Suprapubic skin (tissue), 4 donors: Measurements from ENCODE around the gene UTY. TPM values are rescaled to one million over a fixed set of nuclear protein-coding genes. Genes with fewer than 3 reads are reported as not detected.

Experiments
- DNase-seq, 2 donors: peaks; one replicate each; pipeline ENCODE4 v3.0.0-alpha.2; 2019; ENCODE audit warnings: low spot score in 2 of 2
- H3K27ac ChIP-seq: fragments of 200-600 bp; sonication (generic); one replicate; pipeline ENCODE4 v1.5.1; 2019
- H3K27me3 ChIP-seq: fragments of 200-600 bp; sonication (generic); one replicate; pipeline ENCODE4 v1.5.1; 2019
- H3K36me3 ChIP-seq: fragments of 200-600 bp; sonication (generic); one replicate; pipeline ENCODE4 v1.5.1; 2019
- H3K4me1 ChIP-seq: fragments of 200-600 bp; sonication (generic); one replicate; pipeline ENCODE4 v1.5.1; 2019
- H3K4me3 ChIP-seq: fragments of 200-600 bp; sonication (generic); one replicate; pipeline ENCODE4 v1.5.1; 2019; ENCODE audit warnings: mild to moderate bottlenecking
- H3K9me3 ChIP-seq: fragments of 200-600 bp; sonication (generic); one replicate; pipeline ENCODE4 v1.5.1; 2019
- CTCF ChIP-seq, 2 donors: fragments of 200-600 bp in 1 of 2; fragments of 450-650 bp in 1 of 2; sonication (generic) in 1 of 2; IDR thresholded peaks; one replicate each; pipeline ENCODE4 v1.5.1; 2016 to 2019; ENCODE audit warnings: antibody characterized with exemption in 2 of 2, mild to moderate bottlenecking in 1 of 2, moderate library complexity in 1 of 2
- EP300 ChIP-seq: sonication (generic); formaldehyde crosslinking; IDR thresholded peaks from one replicate; pipeline ENCODE4 v1.6.1; 2017; ENCODE audit warnings: antibody characterized with exemption
- POLR2A ChIP-seq, 2 donors: fragments of 450-650 bp; IDR thresholded peaks; one replicate each; pipeline ENCODE4 v1.6.1; 2017; ENCODE audit warnings: antibody characterized with exemption in 2 of 2, mild to moderate bottlenecking in 2 of 2, moderate library complexity in 2 of 2
- POLR2AphosphoS5 ChIP-seq, 3 donors: sonication (generic); formaldehyde crosslinking; IDR thresholded peaks; one replicate each; pipeline ENCODE4 v1.6.1; 2017; ENCODE audit warnings: antibody characterized with exemption in 3 of 3
- WGBS: methylation state at CpG from one replicate; pipeline ENCODE4 v1.1.5; 2018; 5-methylcytosine and 5-hydroxymethylcytosine counted together
- total RNA-seq, 4 donors: library from RNA; depleted of rRNA; stranded (reverse); fragments of >200 nt; gene quantifications; one replicate each; pipeline ENCODE4 v1.1.0, GENCODE V29; 2016

The UTY gene
- total RNA-seq, 4 donors from 2014 or later, result 0.11 to 40.0 (median 17.5) TPM

- Histone ChIP-seq H3K9me3 (no peaks in the 10 kb centered on the region), H3K4me3 (no peak overlapping the region), H3K36me3 (no peaks in the 10 kb centered on the region), H3K4me1 (no peaks in the 10 kb centered on the region), H3K27me3 (no peaks in the 10 kb centered on the region), H3K27ac (no peak overlapping the region)
- no peak for TF ChIP-seq POLR2AphosphoS5 (IDR thresholded peaks at IDR 0.05)
- TF ChIP-seq EP300, result no peak
- no peak for TF ChIP-seq POLR2A (IDR thresholded peaks at IDR 0.05)
- no peak for TF ChIP-seq CTCF (IDR thresholded peaks at IDR 0.05)
- no CpG with 5 or more reads among the region's 1 CpG for WGBS
- DNase-seq, result no peak
Measured at GRCh38 chrY:13312966-13313365, 166.9 kb downstream of the UTY start.

GRCh38 chrY:13307959-13308358 lies 171.9 kb downstream of the UTY start:
- no peaks in the 10 kb centered on the region for H3K9me3 ChIP-seq
- H3K36me3 ChIP-seq, result peaks cover 4% of the 10 kb centered on the region
- whole genome bisulfite sequencing, result no CpG with 5 or more reads among the region's 2 CpGs
- no peaks in the 10 kb centered on the region for H3K27me3 ChIP-seq
- TF ChIP-seq POLR2AphosphoS5 (IDR thresholded peaks at IDR 0.05) (no peak), CTCF (IDR thresholded peaks at IDR 0.05) (no peak), EP300 (no peak), POLR2A (IDR thresholded peaks at IDR 0.05) (no peak)
- DNase-seq, result no peak
- H3K27ac ChIP-seq, result no peak overlapping the region
- H3K4me3 ChIP-seq, result no peak overlapping the region
- H3K4me1 ChIP-seq, result no peaks in the 10 kb centered on the region

- WGBS, result no CpG with 5 or more reads among the region's 4 CpGs
- H3K36me3 ChIP-seq, result peaks cover 19% of the 10 kb centered on the region
Measured at GRCh38 chrY:13300795-13301194, 179.0 kb downstream of the UTY start.

GRCh38 chrY:13299411-13299810 lies 180.4 kb downstream of the UTY start:
- Histone ChIP-seq H3K4me1 (no peaks in the 10 kb centered on the region), H3K36me3 (peaks cover 22% of the 10 kb centered on the region), H3K4me3 (no peak overlapping the region), H3K27me3 (no peaks in the 10 kb centered on the region), H3K9me3 (no peaks in the 10 kb centered on the region), H3K27ac (no peak overlapping the region)
- DNase-seq, result no peak
- WGBS, result no CpG with 5 or more reads among the region's 3 CpGs
- TF ChIP-seq CTCF (IDR thresholded peaks at IDR 0.05), result no peak
- no peak for TF ChIP-seq EP300
- no peak for TF ChIP-seq POLR2A (IDR thresholded peaks at IDR 0.05)
- no peak for TF ChIP-seq POLR2AphosphoS5 (IDR thresholded peaks at IDR 0.05)

More at GRCh38 chrY:13300795-13301194, 179.0 kb downstream of the UTY start:
- H3K4me3 ChIP-seq, result no peak overlapping the region
- no peaks in the 10 kb centered on the region for H3K9me3 ChIP-seq
- DNase-seq, result no peak
- H3K4me1 ChIP-seq, result no peaks in the 10 kb centered on the region
- TF ChIP-seq EP300, result no peak
- no peak for TF ChIP-seq POLR2A (IDR thresholded peaks at IDR 0.05)
- TF ChIP-seq CTCF (IDR thresholded peaks at IDR 0.05), result no peak
- TF ChIP-seq POLR2AphosphoS5 (IDR thresholded peaks at IDR 0.05), result no peak
- no peak overlapping the region for H3K27ac ChIP-seq
- no peaks in the 10 kb centered on the region for H3K27me3 ChIP-seq

- H3K9me3 ChIP-seq, result no peaks in the 10 kb centered on the region
- no peaks in the 10 kb centered on the region for H3K27me3 ChIP-seq
- WGBS, result no CpG with 5 or more reads among the region's 4 CpGs
- no peak for DNase-seq
- H3K27ac ChIP-seq, result no peak overlapping the region
- H3K4me1 ChIP-seq, result no peaks in the 10 kb centered on the region
- H3K4me3 ChIP-seq, result no peak overlapping the region
- H3K36me3 ChIP-seq, result peaks cover 14% of the 10 kb centered on the region
- TF ChIP-seq POLR2AphosphoS5 (IDR thresholded peaks at IDR 0.05) (no peak), EP300 (no peak), POLR2A (IDR thresholded peaks at IDR 0.05) (no peak), CTCF (IDR thresholded peaks at IDR 0.05) (no peak)
Measured at GRCh38 chrY:13296176-13296890, 183.5 kb downstream of the UTY start.
